OCI-LY7 (cell line): Measurements from ENCODE around the gene MCTP2. TPM values are rescaled to one million over a fixed set of nuclear protein-coding genes. Genes with fewer than 3 reads are reported as not detected.

ENCODE experiments used
- BruUV-seq: library from RNA; stranded (reverse); fragments of 400-500 nt; replicated peaks from 2 replicates; lab custom pipeline; 2021; lab: Mats Ljungman, UMichigan
- CTCF ChIA-PET: fragments of 300-600 bp; sonication (Branson Sonifier 250); formaldehyde crosslinking; loops from one replicate; lab custom pipeline; 2022; ENCODE audit warnings: antibody characterized with exemption; ENCODE audit not compliant: unreplicated experiment; lab: Charles Lee
- POLR2A ChIA-PET: fragments of 300-600 bp; sonication (Branson Sonifier 250); formaldehyde crosslinking; loops from one replicate; lab custom pipeline; 2022; ENCODE audit warnings: antibody characterized with exemption; lab: Charles Lee
- DNase-seq: peaks from one replicate; pipeline ENCODE4 v3.0.0-alpha.2; 2015; ENCODE audit warnings: low spot score
- H2AFZ ChIP-seq: fragments of 200-600 bp; sonication (generic), shearing (Covaris generic); 2 replicates; pipeline ENCODE4 v1.6.1; 2014; ENCODE audit warnings: mild to moderate bottlenecking, antibody characterized with exemption, low read length, moderate library complexity
- H3K27ac ChIP-seq: fragments of 200-600 bp; sonication (generic); 2 replicates; pipeline ENCODE4 v1.5.1; 2014; ENCODE audit warnings: mixed run types, low read depth, mild to moderate bottlenecking, moderate library complexity, low read length, inconsistent platforms; ENCODE audit not compliant: poor library complexity, severe bottlenecking
- H3K36me3 ChIP-seq: fragments of 200-600 bp; sonication (generic); 2 replicates; pipeline ENCODE4 v1.6.1; 2014; ENCODE audit warnings: mild to moderate bottlenecking, antibody characterized with exemption, low read length, moderate library complexity, mixed read lengths; ENCODE audit not compliant: insufficient read depth
- H3K4me1 ChIP-seq: fragments of 200-600 bp; sonication (generic); 2 replicates; pipeline ENCODE4 v1.5.1; 2014; ENCODE audit warnings: mild to moderate bottlenecking, low read length; ENCODE audit not compliant: insufficient read depth, poor library complexity, severe bottlenecking
- H3K4me2 ChIP-seq: fragments of 200-600 bp; sonication (generic); 2 replicates; pipeline ENCODE4 v1.6.1; 2014; ENCODE audit warnings: mild to moderate bottlenecking, low read length
- H3K4me3 ChIP-seq: fragments of 200-600 bp; sonication (generic); 2 replicates; pipeline ENCODE4 v1.5.1; 2014; ENCODE audit warnings: mild to moderate bottlenecking, low read depth, low read length; ENCODE audit not compliant: poor library complexity, severe bottlenecking
- H3K79me2 ChIP-seq: fragments of 200-600 bp; sonication (generic); 2 replicates; pipeline ENCODE4 v1.6.1; 2016; ENCODE audit warnings: low read depth, mild to moderate bottlenecking, low read length, moderate library complexity, mixed read lengths; ENCODE audit not compliant: insufficient read depth
- H3K9me2 ChIP-seq: fragments of 200-600 bp; sonication (generic); 2 replicates; pipeline ENCODE4 v1.6.1; 2016; ENCODE audit warnings: mild to moderate bottlenecking, low read length, mixed read lengths; ENCODE audit not compliant: insufficient read depth
- H3K9me3 ChIP-seq: fragments of 200-600 bp; sonication (generic); 2 replicates; pipeline ENCODE4 v1.6.1; 2014; ENCODE audit warnings: mild to moderate bottlenecking, mixed run types, low read length, mixed read lengths
- H4K20me1 ChIP-seq: fragments of 200-600 bp; sonication (generic); 2 replicates; pipeline ENCODE4 v1.6.1; 2014; ENCODE audit warnings: mild to moderate bottlenecking, antibody characterized with exemption, low read length, moderate library complexity, mixed read lengths; ENCODE audit not compliant: insufficient read depth
- EZH2phosphoT487 ChIP-seq: fragments of 200-600 bp; sonication (generic); IDR thresholded peaks from 2 replicates; pipeline ENCODE4 v1.6.1; 2018; ENCODE audit warnings: low read depth, borderline replicate concordance, mild to moderate bottlenecking, mixed run types, antibody characterized with exemption, low read length, moderate library complexity, mixed read lengths
- intact Hi-C: fragments of 100-400 bp; cut with micrococcal nuclease; formaldehyde crosslinking; loops from one replicate; pipeline ENCODE4 v1.10.0; 2022; ENCODE audit not compliant: unreplicated experiment
- total RNA-seq, 2 experiments: library from RNA; depleted of rRNA in 1 of 2; stranded (reverse); fragments of >200 nt in 1 of 2; shearing (Covaris generic) in 1 of 2; gene quantifications; 2 replicates each; pipeline ENCODE4 v1.2.3, GENCODE V29; 2014 to 2022
- TF ChIP-seq, protein P1 (sequence below): fragments of 200-600 bp; sonication (generic); conservative IDR thresholded peaks from 2 replicates; pipeline ENCODE4 v1.5.1; 2014; ENCODE audit warnings: mild to moderate bottlenecking, antibody characterized with exemption, low read length, moderate library complexity, mixed read lengths

Gene MCTP2
- total RNA-seq, 2 experiments from 2014 or later, result 73.2 to 90.6 TPM

DNA sequence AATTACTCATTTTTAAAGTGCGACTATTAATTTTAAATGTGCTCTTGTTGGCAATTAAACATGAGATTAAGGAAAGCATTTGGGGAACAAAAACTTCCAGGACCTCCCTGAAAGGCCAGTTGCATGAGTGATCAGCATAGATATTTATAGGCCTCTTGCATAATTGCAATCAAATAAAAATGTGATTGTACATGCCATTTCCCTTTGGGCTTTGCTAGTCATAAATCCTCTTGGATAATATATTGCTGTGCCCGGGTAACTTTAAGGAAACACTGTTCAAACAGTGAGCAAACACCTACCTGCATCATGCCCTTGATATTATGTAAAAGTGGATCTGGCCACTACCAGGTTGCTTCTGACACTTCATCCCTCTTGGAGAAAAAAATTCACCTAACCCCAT lies 239.1 kb downstream of the MCTP2 start:
- Histone ChIP-seq H4K20me1 (no peaks in the 10 kb centered on the region), H3K4me3 (no peak overlapping the region), H3K4me1 (no peaks in the 10 kb centered on the region), H3K4me2 (no peak overlapping the region), H3K9me2 (no peaks in the 10 kb centered on the region), H3K27ac (no peak overlapping the region), H3K79me2 (no peaks in the 10 kb centered on the region), H3K36me3 (peaks cover 26% of the 10 kb centered on the region), H2AFZ (no peak overlapping the region), H3K9me3 (no peaks in the 10 kb centered on the region)
- no peak for TF ChIP-seq EZH2phosphoT487
- TF ChIP-seq, protein P1, sequence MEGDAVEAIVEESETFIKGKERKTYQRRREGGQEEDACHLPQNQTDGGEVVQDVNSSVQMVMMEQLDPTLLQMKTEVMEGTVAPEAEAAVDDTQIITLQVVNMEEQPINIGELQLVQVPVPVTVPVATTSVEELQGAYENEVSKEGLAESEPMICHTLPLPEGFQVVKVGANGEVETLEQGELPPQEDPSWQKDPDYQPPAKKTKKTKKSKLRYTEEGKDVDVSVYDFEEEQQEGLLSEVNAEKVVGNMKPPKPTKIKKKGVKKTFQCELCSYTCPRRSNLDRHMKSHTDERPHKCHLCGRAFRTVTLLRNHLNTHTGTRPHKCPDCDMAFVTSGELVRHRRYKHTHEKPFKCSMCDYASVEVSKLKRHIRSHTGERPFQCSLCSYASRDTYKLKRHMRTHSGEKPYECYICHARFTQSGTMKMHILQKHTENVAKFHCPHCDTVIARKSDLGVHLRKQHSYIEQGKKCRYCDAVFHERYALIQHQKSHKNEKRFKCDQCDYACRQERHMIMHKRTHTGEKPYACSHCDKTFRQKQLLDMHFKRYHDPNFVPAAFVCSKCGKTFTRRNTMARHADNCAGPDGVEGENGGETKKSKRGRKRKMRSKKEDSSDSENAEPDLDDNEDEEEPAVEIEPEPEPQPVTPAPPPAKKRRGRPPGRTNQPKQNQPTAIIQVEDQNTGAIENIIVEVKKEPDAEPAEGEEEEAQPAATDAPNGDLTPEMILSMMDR, result no peak
- DNase-seq, result no peak
- intact Hi-C loops, result loop anchor here (10.0 kb wide), 1 partner anchor 306 kb away; no protein-coding TSS in a partner anchor
- no TSS peak for BruUV-seq
- ChIA-PET CTCF (no interaction called here), POLR2A (no interaction called here)

DNA sequence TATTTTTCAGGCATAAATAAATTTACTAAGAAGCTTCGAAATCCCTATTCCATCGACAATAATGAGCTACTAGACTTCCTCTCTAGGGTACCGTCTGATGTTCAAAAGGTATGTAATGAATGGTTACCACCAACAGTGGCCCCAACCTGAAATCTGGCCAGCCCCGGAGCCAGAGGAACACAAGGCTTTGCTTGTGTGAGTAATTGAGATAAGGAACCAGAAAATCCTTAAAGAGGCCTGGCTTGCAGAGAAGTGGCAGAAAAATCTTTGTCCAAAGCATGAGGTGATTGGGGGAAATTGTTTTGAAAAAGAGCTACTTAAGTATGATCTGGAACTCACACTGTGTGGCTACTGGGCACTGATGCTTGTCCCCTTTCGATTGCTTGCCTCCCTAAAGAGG lies 245.3 kb downstream of the MCTP2 start:
- no peak overlapping the region for H3K4me2 ChIP-seq

More for the DNA sequence above, 245.3 kb downstream of the MCTP2 start:
- TF ChIP-seq EZH2phosphoT487, result no peak
- TF ChIP-seq, protein P1, result no peak
- H4K20me1 ChIP-seq, result peaks cover 4% of the 10 kb centered on the region; the same call in 1 of the 2 replicates
- intact Hi-C loops, result loop anchor here (5.0 to 10.0 kb wide), 2 partner anchors 149 to 312 kb away; no protein-coding TSS in a partner anchor
- H3K79me2 ChIP-seq, result no peaks in the 10 kb centered on the region
- CTCF ChIA-PET, result interaction anchor here (0.6 kb wide), 1 partner anchor 301 kb away, joined by 3 read pairs; no protein-coding TSS in a partner anchor
- no peak overlapping the region for H3K4me3 ChIP-seq
- peaks cover 37% of the 10 kb centered on the region for H3K36me3 ChIP-seq
- POLR2A ChIA-PET, result interaction anchor here (0.6 kb wide), 2 partner anchors 130 to 1636 kb away, joined by 4 to 5 read pairs; no protein-coding TSS in a partner anchor
- H3K27ac ChIP-seq, result no peak overlapping the region
- H3K9me3 ChIP-seq, result no peaks in the 10 kb centered on the region
- BruUV-seq, result no TSS peak
- H2AFZ ChIP-seq, result no peak overlapping the region
- no peak for DNase-seq
- peaks cover 32% of the 10 kb centered on the region for H3K4me1 ChIP-seq
- H3K9me2 ChIP-seq, result no peaks in the 10 kb centered on the region
